Measurements from ENCODE around the gene DHRS2. TPM values are rescaled to one million over a fixed set of nuclear protein-coding genes. Genes with fewer than 3 reads are reported as not detected.
A peak's percentile ranks its signal among the peaks of the same experiment; 100 is the strongest.
"Not testable (repeated sequence)": the region's sequence is repeated elsewhere in the genome, so short reads cannot be mapped to it uniquely, and the experiment has no call there.

Gene DHRS2
- 5,417 and 5,493 TPM in 2 replicates for total RNA-seq (2014; rRNA removed; shearing (Covaris generic))
- 2,744 and 2,821 TPM in 2 replicates for polyA plus RNA-seq (2015; cell fraction: cytosol; rRNA removed)
- 4,377 and 4,573 TPM in 2 replicates for polyA plus RNA-seq (2015; cell fraction: nucleus; rRNA removed)

- DNase-seq (ENCODE audit: low read depth), result peak; percentile 98
Measured at GRCh38 chr14:23636317-23637211, at the start of gene DHRS2. Gene DHRS2, plus strand, starts transcription at chr14:23636364. Its CDS starts 2,501 bp downstream, at chr14:23638865.

- DNase-seq (ENCODE audit: low read depth), result peak; percentile 90
Measured at GRCh38 chr14:23588884-23589598, 47.1 kb upstream of the DHRS2 start.

- DNase-seq (ENCODE audit: low read depth), result no peak
Measured at GRCh38 chr14:23589606-23590005, 46.6 kb upstream of the DHRS2 start.

DNA sequence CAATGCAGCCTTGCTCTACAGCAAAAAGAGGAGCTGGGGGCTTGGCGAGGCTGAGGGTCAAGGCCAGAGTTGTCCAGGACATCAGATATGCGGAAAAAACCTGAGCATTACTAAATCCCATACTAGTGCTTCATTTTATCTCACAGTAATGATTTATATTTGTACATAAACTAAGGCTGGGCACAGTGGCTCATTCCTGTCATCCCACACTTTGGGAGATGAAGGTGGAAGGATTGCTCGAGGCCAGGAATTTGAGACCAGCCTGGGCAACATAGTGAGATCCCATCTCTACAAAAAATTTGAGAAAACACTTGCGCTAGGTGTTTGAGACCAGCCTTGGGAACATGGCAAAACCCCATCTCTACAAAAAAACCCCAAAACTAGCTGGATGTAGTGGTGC lies 46.0 kb upstream of the DHRS2 start:
- no peak for DNase-seq (ENCODE audit: low read depth)

DNA sequence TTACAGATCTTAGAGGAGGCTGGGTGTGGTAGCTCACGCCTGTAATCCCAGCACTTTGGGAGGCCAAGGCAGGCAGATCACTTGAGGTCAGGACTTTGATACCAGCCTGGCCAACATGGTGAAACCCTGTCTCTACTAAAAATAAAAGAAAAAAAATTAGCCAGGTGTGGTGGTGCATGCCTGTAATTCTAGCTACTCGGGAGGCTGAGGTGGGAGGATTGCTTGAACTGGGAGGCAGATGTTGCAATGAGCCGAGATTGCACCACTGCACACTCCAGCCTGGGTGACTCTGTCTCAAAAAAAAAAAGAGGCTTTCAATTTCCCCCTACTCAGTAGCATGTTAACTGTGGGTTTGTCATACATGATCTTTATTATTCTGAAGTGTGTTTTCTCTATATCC lies 42.0 kb upstream of the DHRS2 start:
- not testable (repeated sequence) for DNase-seq (ENCODE audit: low read depth)

- DNase-seq (ENCODE audit: low read depth), result no peak
Measured at GRCh38 chr14:23600322-23600707, 35.8 kb upstream of the DHRS2 start.

DNA sequence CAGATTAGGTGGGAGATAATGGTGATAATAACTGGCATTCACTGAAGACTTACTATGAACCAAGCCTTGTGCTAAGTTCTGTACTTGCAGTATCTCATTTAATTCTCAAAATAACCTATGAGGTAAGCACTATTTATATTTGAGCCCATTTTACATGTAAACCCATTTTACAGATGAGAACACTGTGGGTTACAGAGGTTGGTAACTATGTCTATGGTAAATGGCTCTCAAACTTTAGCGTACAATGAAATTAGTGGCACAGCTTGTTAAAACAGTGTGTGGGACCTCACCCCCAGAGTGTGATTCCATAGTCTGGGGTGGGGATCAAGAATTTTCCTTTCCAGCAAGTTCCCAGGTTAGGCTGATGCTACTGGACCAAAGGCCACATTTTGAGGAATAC lies 35.4 kb upstream of the DHRS2 start:
- DNase-seq (ENCODE audit: low read depth), result no peak

DNA sequence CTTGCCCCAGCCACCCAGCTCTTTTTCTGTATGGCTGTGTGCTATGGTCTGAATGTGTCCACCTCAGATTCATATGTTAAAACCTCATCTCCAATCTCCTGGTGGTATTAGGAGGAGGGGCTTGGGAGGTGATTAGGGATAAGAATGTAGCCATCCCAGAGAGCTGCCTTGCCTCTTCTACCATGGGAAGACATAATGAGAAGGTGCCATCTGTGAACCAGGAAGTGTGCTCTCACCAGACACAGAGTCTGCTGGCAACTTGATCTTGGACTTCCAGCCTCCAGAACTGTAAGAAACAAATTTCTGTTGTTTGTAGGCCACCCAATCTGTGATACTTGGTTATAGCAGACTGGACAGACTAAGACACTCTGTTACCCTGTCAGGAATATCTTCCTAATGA lies 34.7 kb upstream of the DHRS2 start:
- no peak for DNase-seq (ENCODE audit: low read depth)

DNA sequence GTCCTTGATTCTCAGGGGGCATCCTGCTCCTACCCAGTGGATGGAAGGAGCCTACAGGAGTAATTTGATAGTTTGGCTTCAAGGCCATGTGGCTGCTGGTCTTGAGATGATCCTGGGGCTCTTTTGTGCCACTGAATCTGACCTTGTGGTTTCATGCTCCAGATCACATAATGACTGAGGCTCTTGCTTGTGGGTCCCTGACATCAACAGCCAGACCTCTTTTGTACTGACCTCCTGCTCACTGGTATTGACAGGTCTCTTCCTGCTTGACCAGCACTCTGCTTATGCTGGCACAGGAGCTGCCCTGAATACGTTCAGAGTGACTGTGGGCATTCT lies 34.4 kb upstream of the DHRS2 start:
- no peak for DNase-seq (ENCODE audit: low read depth)

DNA sequence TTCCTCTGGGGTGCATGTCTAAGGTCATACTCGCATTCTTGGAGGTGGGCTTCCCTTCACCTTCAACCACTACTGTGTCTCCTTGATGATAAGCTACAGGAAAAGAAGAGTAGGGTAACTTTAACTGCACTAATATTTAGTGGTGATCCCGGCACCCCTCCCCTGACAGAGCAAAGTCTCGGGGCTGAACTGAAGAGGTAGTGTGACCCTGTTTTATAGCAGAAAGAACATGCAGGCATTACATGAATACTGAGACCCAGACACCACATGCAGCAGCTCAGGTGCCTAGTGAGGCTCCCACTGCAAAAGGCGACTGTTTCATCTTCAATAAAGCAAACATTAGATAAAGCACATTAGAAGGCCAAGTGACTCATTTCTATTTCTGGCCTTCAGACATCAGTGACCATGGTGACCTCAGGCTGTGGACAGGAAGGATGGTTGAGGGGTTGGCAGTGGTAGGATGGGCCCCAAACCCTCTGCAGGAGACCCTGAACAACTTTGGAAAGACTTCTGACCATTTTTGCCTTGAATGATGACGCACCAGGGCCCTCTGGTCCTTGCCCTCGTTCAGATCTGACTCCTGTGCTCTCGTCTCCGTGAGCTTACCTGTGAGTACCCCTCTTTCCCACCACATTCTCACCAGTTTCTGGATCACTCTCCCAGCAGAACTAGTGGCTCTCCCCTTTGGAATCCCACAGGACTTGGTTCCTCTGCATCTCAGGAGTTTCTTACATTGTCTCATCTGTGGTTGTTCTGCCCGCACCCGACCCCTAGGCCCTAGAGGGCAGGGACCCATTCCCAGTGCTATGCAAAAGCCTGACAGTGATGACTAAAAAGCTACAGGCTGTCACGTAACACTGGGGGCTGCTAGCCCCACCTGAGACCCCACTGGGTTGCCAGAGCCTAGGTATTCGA lies 33.7 kb upstream of the DHRS2 start:
- DNase-seq (ENCODE audit: low read depth), result no peak

DNA sequence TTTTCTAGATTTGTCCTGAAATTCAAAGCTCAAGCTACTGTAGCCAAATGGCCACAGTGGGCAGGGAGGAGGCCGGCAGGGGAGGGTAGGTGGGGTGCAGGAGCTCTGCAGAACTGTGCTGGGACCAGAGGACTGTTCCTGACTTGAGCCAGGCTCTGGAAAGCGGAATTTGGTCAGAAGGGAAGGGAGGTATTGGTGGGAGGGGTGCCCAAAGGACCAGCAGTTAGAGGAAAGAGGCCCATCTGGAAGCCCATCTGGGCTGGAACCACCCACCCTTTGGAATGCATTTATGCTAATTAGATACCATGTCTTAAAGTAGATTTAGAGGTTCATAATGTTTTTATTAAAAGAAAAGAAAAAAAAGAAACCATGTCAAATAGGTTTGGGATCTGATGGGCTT lies 33.1 kb upstream of the DHRS2 start:
- DNase-seq (ENCODE audit: low read depth), result no peak

DNA sequence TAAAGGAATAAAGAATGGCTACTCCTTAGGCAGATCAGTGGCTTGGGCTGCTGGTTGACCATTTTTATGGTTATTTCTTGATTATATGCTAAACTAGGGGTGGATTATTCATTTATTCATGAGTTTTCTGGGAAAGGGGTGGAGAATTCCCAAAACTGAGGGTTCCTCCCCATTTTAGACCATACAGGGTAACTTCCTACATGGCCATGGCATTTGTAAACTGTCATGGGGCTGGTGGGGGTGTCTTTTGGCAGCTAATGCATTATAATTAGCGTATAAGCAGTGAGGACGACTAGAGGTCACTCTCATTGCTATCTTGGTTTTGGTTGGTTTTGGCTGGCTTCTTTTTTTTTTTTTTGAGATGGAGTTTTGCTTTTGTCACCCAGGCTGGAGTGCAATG lies 32.0 kb upstream of the DHRS2 start:
- DNase-seq (ENCODE audit: low read depth), result no peak

DNA sequence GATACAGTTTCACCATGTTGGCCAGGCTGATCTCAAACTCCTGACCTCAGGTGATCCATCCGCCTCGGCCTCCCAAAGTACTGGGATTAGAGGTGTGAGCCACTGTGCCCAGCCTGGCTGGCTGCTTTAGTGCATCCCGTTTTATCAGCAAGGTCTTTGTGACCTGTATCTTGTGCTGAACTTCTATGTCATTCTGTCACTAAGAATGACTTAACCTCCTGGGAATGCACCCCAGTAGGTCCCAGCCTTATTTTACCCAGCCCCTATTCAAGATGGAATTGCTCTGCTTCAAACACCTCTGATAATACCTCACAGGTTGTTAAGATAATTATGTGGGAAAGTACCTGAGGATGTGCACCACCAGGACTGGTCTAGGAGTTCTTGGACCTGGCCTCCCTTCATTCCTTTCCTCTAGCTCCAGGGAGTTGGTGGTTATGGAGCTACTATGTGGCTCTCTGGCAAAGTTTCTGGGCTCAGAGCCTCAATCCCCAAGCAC lies 31.4 kb upstream of the DHRS2 start:
- DNase-seq (ENCODE audit: low read depth), result no peak

- DNase-seq (ENCODE audit: low read depth), result peak; percentile 66
Measured at GRCh38 chr14:23605931-23606585, 30.1 kb upstream of the DHRS2 start.

DNA sequence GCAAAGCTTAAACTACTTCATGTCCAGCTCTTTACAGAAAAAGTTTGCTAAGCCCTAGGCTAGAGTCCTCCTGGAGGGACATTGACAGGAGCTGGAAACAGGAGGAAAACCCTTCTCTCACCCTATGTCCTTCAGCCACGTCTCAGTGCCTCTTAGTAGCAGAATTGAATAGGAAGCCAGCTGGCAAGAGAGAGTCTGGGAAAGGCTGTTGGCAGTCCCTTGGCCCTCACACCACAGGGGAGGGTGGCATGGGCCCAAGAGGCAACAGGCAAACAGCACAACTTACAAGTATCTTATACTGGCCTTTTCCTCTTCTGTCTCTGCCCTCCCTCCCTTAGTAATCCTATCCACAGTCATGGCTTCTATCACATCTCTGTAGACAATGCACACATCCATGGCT lies 27.7 kb upstream of the DHRS2 start:
- DNase-seq (ENCODE audit: low read depth), result no peak

- DNase-seq (ENCODE audit: low read depth), result no peak
Measured at GRCh38 chr14:23609001-23609400, 27.2 kb upstream of the DHRS2 start.

GRCh38 chr14:23609411-23610089 lies 26.6 kb upstream of the DHRS2 start:
- DNase-seq (ENCODE audit: low read depth), result not testable (repeated sequence)

- no peak for DNase-seq (ENCODE audit: low read depth)
Measured at GRCh38 chr14:23610090-23610814, 25.9 kb upstream of the DHRS2 start.

DNA sequence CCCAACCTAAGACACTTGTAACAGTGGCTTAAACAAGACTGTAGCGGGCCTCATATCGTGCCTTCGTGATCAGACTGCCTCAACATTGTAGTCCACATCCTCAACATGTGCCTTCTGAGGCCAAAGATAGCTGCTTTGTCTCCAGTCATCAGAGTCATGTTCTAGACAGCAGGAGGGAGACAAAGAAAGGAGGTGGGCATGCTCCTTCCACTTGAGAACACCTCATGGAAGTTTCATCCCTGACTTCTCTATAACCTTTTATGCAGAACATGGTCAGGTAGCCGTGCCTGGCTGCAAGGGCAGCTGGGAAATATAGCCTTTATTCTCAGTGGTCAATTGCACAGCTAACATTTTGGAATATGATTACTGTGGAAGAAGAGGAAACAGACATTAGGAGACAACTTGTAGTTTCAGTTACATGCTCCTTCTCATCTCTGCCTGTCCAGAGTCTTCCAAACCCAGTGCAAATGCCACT lies 25.3 kb upstream of the DHRS2 start:
- no peak for DNase-seq (ENCODE audit: low read depth)

Data from HT1080 (cell line).